K562 (cell line): ENCODE results near the gene LMO2. TPM values are rescaled to one million over a fixed set of nuclear protein-coding genes. Genes with fewer than 3 reads are reported as not detected.

Experiments
- CEBPG ChIP-seq, 3 experiments: fragments of 200-800 bp in 1 of 3; sonication (Bioruptor generic) in 1 of 3; sonication (generic) in 1 of 3; formaldehyde crosslinking in 1 of 3; IDR thresholded peaks in 2 of 3; conservative IDR thresholded peaks in 1 of 3; 2 replicates each; pipeline versions ENCODE4 v1.6.1 to v1.8.0; 2016 to 2022; ENCODE audit warnings: missing compliant biosample characterization in 2 of 3, missing genetic modification characterization in 2 of 3, mild to moderate bottlenecking in 1 of 3, missing genetic modification reagents in 1 of 3
- FOSL1 ChIP-seq: fragments of 200-800 bp; sonication (Bioruptor generic); conservative IDR thresholded peaks from 2 replicates; pipeline ENCODE4 v1.6.1; 2016; ENCODE audit warnings: missing genetic modification characterization, missing compliant biosample characterization
- HEY1 ChIP-seq: fragments of 250-450 bp; sonication (Bioruptor Pico); IDR thresholded peaks from 2 replicates; pipeline ENCODE4 v1.5.0; 2020; ENCODE audit warnings: mild to moderate bottlenecking, moderate library complexity, borderline replicate concordance
- HMG20A ChIP-seq: fragments of 450-650 bp; formaldehyde crosslinking; conservative IDR thresholded peaks from 2 replicates; pipeline ENCODE4 v1.4.0; 2020; ENCODE audit warnings: mild to moderate bottlenecking, mixed read lengths
- NEUROD1 ChIP-seq: fragments of 150-350 bp; IDR thresholded peaks from 2 replicates; pipeline ENCODE4 v1.6.1; 2014; ENCODE audit warnings: borderline replicate concordance, low read length, low read depth; ENCODE audit not compliant: partially characterized antibody
- NFYB ChIP-seq: IDR thresholded peaks from 2 replicates; pipeline ENCODE4 v1.6.1; 2011; ENCODE audit warnings: mild to moderate bottlenecking, moderate library complexity; ENCODE audit not compliant: insufficient read length; ENCODE audit errors: extremely low read depth
- PML ChIP-seq: IDR thresholded peaks from 2 replicates; pipeline ENCODE4 v1.6.1; 2012; ENCODE audit warnings: low read length, inconsistent platforms
- PRMT5 ChIP-seq: sonication (generic); formaldehyde crosslinking; IDR thresholded peaks from 2 replicates; pipeline ENCODE4 v1.5.0; 2020; ENCODE audit warnings: missing genetic modification reagents
- RAD21 ChIP-seq, 2 experiments: fragments of 250-450 bp in 1 of 2; fragments of 450-650 bp in 1 of 2; sonication (Bioruptor Pico) in 1 of 2; formaldehyde crosslinking in 1 of 2; IDR thresholded peaks in 1 of 2; conservative IDR thresholded peaks in 1 of 2; 2 replicates each; pipeline versions ENCODE4 v1.4.0 to v1.8.0; 2020 to 2022; ENCODE audit warnings: mild to moderate bottlenecking in 2 of 2, moderate library complexity in 1 of 2
- RBM34 ChIP-seq: fragments of 200-400 bp; formaldehyde crosslinking; IDR thresholded peaks from 2 replicates; pipeline ENCODE4 v1.6.1; 2018; ENCODE audit warnings: low read length, borderline replicate concordance; ENCODE audit not compliant: insufficient read depth
- RFX5 ChIP-seq: IDR thresholded peaks from 2 replicates; pipeline ENCODE4 v1.6.1; 2011; ENCODE audit warnings: low read depth, mild to moderate bottlenecking, improper control_type of control experiment, low read length
- SAFB ChIP-seq: fragments of 200-400 bp; formaldehyde crosslinking; IDR thresholded peaks from 2 replicates; pipeline ENCODE4 v1.6.1; 2017; ENCODE audit warnings: low read depth, low read length, borderline replicate concordance
- SMAD3 ChIP-seq: fragments of 450-650 bp; formaldehyde crosslinking; conservative IDR thresholded peaks from 2 replicates; pipeline ENCODE4 v1.4.0; 2020; ENCODE audit warnings: mild to moderate bottlenecking
- ZEB2 ChIP-seq: fragments of 450-650 bp; IDR thresholded peaks from 2 replicates; pipeline ENCODE4 v1.6.1; 2016
- ZNF232 ChIP-seq: sonication (generic); formaldehyde crosslinking; IDR thresholded peaks from 2 replicates; pipeline ENCODE4 v1.8.0; 2022; ENCODE audit warnings: mild to moderate bottlenecking, missing genetic modification reagents
- ZNF3 ChIP-seq: fragments of 250-450 bp; sonication (Bioruptor Pico); IDR thresholded peaks from 2 replicates; pipeline ENCODE4 v1.5.0; 2021; ENCODE audit warnings: mild to moderate bottlenecking, moderate library complexity
- ZNF431 ChIP-seq: sonication (generic); formaldehyde crosslinking; IDR thresholded peaks from 2 replicates; pipeline ENCODE4 v1.8.0; 2022; ENCODE audit warnings: mild to moderate bottlenecking, missing genetic modification reagents
- ZNF57 ChIP-seq: fragments of 450-650 bp; formaldehyde crosslinking; IDR thresholded peaks from 2 replicates; pipeline ENCODE4 v1.4.0; 2020; ENCODE audit warnings: mild to moderate bottlenecking, moderate library complexity
- polyA plus RNA-seq, 8 experiments: library from polyadenylated mRNA; depleted of rRNA in 4 of 8; stranded (reverse) in 5 of 8; unstranded in 3 of 8; fragments of >200 nt; fragmentation: Nextera tagmentation in 2 of 8; fragmentation: Illumina TruSeq in 1 of 8; extraction: Ambion mirVana in 2 of 8; extraction: Trizol in 1 of 8; gene quantifications; 2 replicates each; pipeline versions ENCODE4 v1.2.1 to v1.2.3, GENCODE V29; 2011 to 2014; ENCODE audit warnings: inconsistent platforms in 1 of 8, missing spikeins in 1 of 8
- total RNA-seq, 7 experiments: library from RNA; depleted of rRNA in 6 of 7; stranded (reverse); fragments of >200 nt in 6 of 7; fragmentation: Illumina TruSeq in 2 of 7; extraction: Trizol in 2 of 7; gene quantifications; 2 replicates each; pipeline versions ENCODE4 v1.2.1 to v1.2.3, GENCODE V29; 2011 to 2021; ENCODE audit warnings: low replicate concordance in 1 of 7
- TF ChIP-seq, protein P1 (sequence below): sonication (generic); formaldehyde crosslinking; IDR thresholded peaks from 2 replicates; pipeline ENCODE4 v1.8.1; 2023; ENCODE audit warnings: mild to moderate bottlenecking, missing genetic modification reagents
- TF ChIP-seq, protein P2 (sequence below): fragments of 250-450 bp; sonication (Bioruptor Pico); IDR thresholded peaks from 2 replicates; pipeline ENCODE4 v1.6.1; 2021; ENCODE audit warnings: mild to moderate bottlenecking
- TF ChIP-seq, protein P3 (sequence below): fragments of 450-650 bp; IDR thresholded peaks from 2 replicates; pipeline ENCODE4 v1.6.1; 2016; ENCODE audit warnings: missing biosample characterization, missing genetic modification characterization
- TF ChIP-seq, protein P4 (sequence below): fragments of 250-450 bp; sonication (Bioruptor Pico); IDR thresholded peaks from 2 replicates; pipeline ENCODE4 v1.5.1; 2021; ENCODE audit warnings: mild to moderate bottlenecking

Gene LMO2
- total and polyA plus RNA-seq, 9 of the 15 experiments (the other 6 are each of a cell fraction or from before 2014, with no cell fraction given) = 6.9 to 126 (median 91.5) TPM

DNA sequence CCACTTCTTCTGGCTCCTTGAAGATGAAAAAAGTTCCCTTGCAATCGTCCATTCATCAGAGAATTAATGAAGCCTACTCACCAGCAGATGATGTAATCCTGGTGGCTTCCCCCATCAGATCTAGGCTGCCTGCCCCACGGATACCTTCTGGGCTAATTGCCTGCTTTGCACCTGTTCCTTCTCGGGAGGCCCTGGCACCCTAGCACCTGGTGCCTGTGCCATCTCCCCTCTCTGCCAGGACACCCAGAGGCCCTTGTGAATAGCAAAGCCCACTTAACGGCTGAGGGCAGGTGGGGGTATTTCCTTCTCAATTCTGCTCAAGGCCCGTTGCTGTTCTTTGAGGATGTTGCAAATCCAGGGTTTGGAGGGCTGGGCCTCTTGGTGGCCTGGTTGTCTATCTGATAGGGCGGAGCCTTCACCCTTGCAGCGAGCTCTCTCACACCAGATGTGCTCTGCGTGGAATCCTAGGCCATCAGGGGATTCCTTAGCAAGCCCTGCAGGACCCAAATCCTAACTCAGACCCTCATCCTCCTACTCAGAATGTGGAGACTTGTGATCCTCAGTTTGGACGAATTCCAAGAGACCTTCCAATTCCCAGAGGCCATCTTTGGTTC, at the start of gene LMO2 (continued):
- TF ChIP-seq, protein P1, sequence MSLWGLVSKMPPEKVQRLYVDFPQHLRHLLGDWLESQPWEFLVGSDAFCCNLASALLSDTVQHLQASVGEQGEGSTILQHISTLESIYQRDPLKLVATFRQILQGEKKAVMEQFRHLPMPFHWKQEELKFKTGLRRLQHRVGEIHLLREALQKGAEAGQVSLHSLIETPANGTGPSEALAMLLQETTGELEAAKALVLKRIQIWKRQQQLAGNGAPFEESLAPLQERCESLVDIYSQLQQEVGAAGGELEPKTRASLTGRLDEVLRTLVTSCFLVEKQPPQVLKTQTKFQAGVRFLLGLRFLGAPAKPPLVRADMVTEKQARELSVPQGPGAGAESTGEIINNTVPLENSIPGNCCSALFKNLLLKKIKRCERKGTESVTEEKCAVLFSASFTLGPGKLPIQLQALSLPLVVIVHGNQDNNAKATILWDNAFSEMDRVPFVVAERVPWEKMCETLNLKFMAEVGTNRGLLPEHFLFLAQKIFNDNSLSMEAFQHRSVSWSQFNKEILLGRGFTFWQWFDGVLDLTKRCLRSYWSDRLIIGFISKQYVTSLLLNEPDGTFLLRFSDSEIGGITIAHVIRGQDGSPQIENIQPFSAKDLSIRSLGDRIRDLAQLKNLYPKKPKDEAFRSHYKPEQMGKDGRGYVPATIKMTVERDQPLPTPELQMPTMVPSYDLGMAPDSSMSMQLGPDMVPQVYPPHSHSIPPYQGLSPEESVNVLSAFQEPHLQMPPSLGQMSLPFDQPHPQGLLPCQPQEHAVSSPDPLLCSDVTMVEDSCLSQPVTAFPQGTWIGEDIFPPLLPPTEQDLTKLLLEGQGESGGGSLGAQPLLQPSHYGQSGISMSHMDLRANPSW (CRISPR knock-in tag) = 0 out of 2 replicates have a peak, but pooled peaks have one; percentile 27
- TF ChIP-seq, protein P2, sequence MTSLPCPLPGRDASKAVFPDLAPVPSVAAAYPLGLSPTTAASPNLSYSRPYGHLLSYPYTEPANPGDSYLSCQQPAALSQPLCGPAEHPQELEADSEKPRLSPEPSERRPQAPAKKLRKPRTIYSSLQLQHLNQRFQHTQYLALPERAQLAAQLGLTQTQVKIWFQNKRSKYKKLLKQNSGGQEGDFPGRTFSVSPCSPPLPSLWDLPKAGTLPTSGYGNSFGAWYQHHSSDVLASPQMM (CRISPR knock-in tag) = no peak
- TF ChIP-seq CEBPG (CRISPR knock-in tag; IDR thresholded peaks at IDR 0.05) (peak; percentile 82), CEBPG (tag; conservative IDR thresholded peaks at IDR 0.05 in 1 of 2, IDR thresholded peaks at IDR 0.05 in 1 of 2) (peak; percentile 79 to 91), ZEB2 (peak; percentile 23; the same call in 1 of the 2 replicates), HMG20A (CRISPR knock-in tag) (no peak), PRMT5 (no peak), SMAD3 (no peak), RFX5 (no peak), ZNF3 (CRISPR knock-in tag) (no peak), NEUROD1 (peak; percentile 9), SAFB (no peak), ZNF431 (CRISPR knock-in tag) (no peak), HEY1 (no peak), RAD21 (CRISPR knock-in tag; conservative IDR thresholded peaks at IDR 0.05 in 1 of 2, IDR thresholded peaks at IDR 0.05 in 1 of 2) (peak in 1 of 2 experiments; percentile 2; a peak in 1 of 4 replicates), PML (no peak), ZNF57 (no peak), FOSL1 (tag) (peak; percentile 67), RBM34 (no peak), NFYB (no peak), ZNF232 (CRISPR knock-in tag) (no peak)
- TF ChIP-seq, protein P3, sequence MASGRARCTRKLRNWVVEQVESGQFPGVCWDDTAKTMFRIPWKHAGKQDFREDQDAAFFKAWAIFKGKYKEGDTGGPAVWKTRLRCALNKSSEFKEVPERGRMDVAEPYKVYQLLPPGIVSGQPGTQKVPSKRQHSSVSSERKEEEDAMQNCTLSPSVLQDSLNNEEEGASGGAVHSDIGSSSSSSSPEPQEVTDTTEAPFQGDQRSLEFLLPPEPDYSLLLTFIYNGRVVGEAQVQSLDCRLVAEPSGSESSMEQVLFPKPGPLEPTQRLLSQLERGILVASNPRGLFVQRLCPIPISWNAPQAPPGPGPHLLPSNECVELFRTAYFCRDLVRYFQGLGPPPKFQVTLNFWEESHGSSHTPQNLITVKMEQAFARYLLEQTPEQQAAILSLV (tag) = no peak
- TF ChIP-seq, protein P4, sequence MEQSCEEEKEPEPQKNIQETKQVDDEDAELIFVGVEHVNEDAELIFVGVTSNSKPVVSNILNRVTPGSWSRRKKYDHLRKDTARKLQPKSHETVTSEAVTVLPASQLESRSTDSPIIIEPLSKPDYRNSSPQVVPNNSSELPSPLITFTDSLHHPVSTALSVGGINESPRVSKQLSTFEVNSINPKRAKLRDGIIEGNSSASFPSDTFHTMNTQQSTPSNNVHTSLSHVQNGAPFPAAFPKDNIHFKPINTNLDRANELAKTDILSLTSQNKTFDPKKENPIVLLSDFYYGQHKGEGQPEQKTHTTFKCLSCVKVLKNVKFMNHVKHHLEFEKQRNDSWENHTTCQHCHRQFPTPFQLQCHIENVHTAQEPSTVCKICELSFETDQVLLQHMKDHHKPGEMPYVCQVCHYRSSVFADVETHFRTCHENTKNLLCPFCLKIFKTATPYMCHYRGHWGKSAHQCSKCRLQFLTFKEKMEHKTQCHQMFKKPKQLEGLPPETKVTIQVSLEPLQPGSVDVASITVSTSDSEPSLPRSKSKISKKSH (CRISPR knock-in tag) = no peak
